HG02588 (cell line): ENCODE data around the gene RABEPK.
"Not testable (repeated sequence)": the region's sequence is repeated elsewhere in the genome, so short reads cannot be mapped to it uniquely, and the experiment has no call there.

Source experiments
- ATAC-seq: cut with Tn5 transposase; IDR thresholded peaks from one replicate; pipeline ENCODE4 v1.9.1; 2021; ENCODE audit warnings: mild to moderate bottlenecking, moderate library complexity; ENCODE audit not compliant: unreplicated experiment

The RABEPK gene

DNA sequence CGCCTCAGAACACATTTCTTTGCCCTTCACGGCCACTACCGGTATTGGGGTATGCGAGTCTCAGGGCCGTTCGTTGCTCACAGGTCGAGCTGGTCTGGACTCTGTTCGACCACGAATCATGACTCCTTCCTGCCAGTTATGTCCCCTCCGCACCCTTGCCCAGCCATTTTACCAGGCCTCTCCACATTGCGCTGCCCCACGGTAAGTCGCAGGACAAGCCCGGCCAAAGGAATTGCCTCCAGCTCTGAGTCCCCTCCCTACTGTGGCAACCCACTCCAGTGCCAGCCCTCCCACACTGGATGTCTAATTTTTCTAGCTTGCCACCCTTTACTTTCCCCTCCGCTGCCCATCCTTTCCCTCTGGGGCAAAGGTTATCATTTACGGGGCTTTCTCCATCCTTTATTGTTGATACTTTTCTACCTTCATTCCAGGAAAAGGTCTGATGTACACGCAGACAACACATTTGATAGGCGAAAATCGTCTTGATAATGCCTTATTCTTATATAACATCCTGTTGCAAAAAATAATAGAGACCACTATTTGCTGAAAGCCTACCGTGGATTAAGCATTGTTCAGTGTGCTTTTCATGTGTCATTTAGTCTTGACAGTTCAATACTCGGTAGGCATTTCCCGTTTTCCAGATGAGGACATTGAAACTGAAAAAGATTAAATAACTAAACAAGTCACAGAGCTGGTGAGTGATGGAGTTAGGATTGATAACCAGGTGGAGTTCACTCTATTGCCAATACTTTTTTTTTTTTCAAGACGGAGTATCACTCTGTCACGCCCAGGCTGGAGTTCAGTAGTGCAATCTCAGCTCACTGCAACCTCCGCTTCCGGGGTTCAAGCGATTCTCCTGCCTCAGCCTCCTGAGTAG, 41.8 kb downstream of the RABEPK start:
- no peak for ATAC-seq

DNA sequence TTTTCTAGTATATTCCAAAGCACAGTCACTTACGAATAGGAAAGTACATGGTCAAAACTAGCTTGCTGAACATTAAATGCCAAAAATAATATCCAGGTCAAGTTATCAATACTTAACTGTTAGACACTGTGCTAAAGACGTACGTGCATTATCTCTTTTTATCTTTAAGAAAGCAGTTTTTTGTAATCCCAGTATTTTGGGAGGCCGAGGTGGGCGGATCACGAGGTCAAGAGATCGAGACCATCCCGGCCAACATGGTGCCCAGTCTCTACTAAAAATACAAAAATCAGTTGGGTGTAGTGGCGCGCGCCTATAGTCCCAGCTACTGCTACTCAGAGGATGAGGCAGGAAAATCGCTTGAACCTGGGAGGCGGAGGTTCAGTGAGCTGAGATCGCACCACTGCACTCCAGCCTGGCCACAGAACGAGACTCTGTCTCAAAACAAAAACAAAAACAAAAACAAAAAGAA, 43.5 kb downstream of the RABEPK start:
- ATAC-seq: no peak

DNA sequence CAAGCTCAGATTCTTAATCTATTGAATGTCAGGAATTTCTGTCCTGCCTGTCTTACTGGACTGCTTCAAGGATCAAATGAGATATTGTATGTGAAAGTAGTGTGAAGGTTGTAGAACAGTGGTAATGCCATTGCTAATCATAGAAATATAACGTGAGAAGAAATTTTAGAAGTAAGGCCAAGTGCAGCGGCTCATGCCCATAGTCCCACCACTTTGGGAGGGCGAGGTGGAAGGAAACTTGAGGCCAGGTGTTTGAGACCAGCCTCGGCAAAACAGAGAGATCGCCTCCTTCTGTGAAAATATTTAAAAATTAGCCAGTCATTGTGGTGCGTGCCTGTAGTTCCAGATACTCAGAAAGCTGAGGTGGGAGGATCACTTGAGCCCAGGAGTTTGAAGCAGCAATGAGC, 45.9 kb downstream of the RABEPK start:
- ATAC-seq: no peak

DNA sequence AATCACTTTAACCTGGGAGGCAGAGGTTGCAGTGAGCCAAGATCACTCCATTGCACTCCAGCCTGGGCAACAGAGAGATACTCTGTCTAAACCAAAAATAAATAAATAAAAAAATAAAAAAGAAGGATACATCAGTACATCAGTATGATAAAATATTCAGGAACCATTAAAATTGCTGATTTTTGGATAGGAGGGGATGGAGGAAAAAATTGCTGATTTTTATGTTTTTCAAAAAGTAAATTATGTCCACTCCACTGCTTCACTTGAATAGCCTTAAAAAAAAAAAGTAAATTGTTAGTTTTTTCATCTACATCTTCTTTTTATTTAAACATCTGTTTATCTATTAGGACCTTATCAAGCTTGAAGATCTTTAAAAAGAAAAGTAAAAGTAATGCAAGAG, 53.9 kb downstream of the RABEPK start:
- ATAC-seq: no peak

DNA sequence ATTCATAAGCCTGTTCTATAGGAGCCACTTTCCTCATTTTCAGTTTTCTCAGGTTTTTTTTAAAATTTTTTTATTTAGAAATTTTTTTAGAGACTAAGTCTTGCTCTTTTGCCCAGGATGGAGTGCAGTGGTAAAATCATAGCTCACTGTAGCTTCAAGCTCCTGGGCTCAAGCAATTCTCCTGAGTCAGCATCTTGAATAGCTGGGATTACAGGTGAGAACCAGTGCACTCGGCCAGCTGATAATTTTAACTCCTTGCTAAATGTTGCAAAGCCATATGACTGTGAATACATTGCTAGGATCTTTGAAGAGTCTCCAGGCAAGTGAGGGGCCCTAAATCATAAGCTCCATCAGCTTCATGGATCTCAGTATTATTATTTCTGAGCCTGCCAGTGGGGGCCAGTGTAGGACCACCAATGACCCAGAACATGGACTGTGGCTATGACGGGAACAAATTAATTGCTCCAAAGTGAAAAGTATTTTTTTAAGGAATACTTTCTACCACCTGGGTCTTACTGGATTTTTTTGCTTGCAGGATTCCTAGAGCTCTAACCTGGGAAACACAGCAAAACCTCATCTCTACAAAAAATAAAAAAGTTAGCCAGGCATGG, 55.5 kb downstream of the RABEPK start:
- no peak for ATAC-seq

DNA sequence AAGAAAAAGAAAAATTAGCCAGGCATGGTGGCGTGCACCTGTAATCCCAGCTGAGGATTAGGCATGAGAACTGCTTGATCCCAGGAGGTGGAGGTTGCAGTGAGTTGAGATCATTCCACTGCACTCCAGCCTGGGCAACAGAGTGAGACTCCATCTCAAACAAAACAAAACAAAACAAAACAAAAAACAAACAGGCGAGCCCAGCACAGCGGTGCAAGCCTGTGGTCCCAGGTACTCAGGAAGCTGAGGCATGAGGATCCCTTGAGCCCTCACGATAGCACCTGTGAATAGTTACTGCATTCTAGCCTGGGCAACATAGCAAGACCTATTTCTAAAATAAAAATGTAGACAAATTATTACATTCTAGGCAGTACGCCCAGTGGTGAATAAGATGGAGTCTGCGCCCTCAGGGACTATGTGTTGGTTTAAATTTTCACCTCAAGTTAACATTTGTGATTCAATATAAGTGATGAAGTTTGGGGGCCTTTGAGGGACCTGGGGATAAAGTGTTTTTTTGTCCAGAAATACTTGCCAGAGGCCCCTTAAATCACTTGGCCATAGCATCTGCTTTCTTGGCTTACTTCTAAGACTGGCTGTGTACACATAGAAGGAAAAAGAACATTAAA, 57.9 kb downstream of the RABEPK start:
- no peak for ATAC-seq

DNA sequence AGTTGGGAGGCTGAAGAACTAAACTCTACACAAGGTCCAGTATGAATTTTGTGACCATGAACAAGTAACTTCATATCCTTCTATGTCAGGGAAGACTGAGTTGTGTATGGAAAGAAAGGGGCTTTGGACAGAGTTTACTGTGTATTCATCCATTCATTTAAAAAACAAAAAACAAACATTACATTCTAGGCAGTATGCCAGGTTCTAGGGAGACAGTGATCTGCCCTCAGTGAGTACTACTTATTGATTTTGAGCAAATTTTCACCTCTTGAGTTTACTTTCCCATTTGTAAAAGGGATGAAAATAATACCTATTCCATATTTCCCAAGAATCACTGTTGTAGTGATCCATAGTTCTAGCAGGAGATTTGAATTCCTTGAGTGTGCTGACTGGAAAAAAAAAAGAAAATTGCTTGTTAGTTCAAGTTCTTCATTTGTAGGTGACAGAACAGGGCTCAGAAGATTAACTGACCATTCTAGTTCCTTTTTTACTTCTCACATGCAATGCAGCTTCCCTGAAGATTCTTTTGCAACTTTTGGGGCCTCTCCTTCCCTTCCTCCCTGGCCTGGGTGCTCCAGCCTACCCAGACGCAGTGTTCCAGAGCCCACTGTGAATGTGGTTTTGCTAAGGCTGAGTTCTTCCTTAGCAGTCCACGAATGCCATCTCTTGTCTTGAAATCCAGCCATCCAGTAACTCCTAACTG, 58.6 kb downstream of the RABEPK start:
- ATAC-seq: no peak

DNA sequence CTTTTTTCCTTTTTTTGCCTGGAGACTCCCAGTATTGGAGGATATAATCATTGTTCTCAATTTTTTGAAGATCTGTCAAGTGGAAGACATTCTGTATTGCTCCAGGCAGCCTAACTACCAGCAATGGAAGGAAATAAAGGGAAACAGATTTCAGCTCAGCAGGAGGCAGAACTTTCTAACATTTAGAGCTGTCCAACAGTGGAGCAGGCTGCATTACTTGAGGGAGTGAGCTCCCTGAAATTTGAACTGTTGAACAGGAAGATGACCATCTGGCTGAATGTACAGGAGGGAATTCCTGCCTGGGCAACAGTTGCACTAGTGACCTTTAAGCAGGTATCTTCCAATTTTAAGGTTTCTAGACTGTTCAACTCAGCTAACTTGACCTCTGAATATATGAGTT, 60.2 kb downstream of the RABEPK start:
- ATAC-seq: no peak

DNA sequence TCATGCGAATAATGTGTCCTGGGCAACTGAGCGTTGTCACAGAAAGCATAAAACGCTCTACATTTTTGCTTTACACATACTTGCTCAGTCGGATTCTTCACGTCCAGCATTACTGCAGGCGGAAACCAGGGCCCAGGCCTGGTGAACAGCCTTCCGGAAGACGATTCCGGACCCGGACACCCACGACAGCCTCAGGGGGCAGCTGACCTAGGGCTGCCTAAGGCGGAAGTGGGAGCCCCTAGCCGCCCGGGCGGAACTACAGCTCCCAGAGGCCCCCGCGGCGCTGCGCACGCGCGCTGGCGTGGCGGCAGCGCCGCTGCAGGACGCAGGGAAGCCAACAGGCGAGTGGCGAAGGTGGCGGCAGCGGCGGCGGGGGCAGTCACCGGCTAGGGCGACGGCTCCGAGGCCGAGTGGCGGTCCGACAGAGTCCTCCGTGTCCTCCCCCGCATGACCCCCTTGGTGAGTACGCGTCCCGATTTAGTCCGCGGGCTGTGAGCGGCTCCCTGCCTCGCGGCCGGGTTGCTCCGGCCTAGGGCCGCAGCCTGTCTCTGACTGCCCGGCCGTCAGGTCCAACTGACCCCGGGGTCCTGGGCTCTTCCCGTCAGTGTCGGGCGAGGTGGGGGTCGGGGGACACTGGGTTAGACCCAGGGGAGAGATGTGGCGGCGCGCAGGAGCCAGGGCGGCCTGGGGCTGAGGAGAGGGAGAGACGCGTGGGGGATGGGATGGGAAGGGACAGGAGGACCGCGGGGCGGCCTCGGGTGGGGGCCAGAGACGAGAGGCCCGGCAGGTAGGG, 61.4 kb downstream of the RABEPK start, which contains the start of gene GAPVD1:
GAPVD1 (plus strand) TSS at position 326 of the 793 bp plus-strand sequence. CDS start 37,096 bp downstream, outside the sequence.
- ATAC-seq: peak; percentile 95

DNA sequence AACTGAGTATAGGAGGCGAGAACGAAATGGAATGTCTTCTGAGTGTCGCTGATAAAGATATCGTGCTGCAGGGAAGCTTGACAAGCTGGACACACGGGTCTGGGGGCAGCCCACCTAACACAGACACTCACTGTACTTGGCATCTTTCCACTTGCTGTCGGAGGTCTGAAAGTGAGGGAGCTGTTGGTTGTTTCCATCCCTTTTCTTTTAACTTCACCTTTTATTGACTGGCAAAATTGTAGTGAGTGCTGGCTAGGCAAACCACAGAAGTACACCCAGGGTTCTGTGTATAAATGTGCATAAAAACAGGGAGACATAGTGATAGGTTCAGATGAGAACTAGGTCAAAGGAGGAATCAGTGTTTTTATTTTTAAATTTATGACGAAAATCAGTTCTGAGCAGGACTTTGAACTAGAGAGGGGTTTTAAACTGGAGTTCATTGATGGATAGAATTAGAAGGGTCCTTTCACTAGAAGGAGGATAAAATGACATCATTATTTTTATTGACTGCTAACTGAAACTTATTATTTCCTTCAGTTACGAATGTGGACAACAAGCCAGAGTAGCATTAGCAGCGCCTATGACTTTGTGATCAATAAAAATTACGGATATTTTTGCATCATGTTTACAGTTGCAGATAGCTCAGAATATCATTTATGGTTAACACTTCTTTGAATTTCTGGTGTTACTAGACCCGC, 62.1 kb downstream of the RABEPK start:
- ATAC-seq: no peak

DNA sequence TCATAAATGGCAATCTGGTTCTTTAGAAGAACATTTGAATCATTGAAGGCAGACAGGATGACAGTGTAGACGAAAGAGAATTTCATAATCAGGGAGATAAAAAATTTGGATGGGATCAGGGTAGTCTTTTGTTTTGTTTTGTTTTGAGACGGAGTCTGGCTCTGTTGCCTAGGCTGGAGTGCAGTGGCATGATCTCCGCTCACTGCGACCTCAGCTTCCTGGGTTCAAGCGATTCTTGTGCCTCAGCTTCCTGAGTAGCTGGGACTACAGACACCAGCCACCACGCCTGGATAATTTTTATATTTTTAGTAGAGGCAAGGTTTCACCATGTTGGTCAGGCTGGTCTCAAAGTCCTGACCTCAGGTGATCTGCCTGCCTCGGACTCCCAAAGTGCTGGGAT, 63.7 kb downstream of the RABEPK start:
- not testable (repeated sequence) for ATAC-seq

DNA sequence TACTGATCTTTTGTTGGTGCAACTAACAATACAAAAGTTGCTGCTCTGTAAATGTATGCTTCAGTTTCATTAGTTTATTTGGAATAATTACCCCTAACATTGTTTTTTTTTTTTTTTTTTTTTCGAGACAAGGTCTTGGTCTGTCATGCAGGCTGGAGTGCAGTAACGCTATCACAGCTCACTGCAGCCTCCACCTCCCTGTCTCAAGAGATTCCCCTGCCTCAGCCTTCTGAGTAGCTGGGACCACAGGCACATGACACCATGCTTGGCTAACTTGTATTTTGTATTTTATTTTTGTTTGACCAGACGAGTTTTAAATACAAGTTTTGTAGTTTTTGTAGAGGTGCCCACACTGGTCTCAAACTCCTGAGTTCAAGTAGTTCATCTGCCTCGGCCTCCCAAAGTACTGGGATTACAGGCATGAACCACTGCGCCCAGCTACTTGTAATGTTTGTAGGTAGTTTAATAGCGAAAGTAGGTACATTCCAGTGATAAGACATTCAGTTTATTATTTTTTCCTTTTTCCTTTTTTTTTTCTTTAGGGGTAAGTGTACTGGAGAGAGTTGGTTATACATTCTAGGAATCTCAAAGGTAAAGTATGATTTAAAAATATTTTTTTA, 68.2 kb downstream of the RABEPK start:
- ATAC-seq: no peak

DNA sequence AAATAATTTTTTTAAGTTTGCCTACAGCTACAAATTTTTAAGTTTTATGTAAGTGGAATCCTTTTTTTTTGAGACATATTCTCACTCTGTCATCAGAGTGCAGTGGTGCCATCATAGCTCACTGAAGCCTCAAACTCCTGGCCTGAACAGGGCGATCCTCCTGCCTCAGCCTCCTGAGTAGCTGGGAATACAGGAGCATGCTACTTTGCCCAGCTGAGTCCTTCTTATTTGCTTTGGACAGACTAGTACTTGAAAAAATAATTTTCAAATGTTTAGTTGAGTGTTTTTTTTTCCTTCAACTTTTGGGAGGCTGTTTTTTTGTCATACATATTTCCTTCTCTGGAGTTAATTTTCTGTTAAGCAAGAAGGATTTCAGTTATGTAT, 68.7 kb downstream of the RABEPK start:
- ATAC-seq: no peak

DNA sequence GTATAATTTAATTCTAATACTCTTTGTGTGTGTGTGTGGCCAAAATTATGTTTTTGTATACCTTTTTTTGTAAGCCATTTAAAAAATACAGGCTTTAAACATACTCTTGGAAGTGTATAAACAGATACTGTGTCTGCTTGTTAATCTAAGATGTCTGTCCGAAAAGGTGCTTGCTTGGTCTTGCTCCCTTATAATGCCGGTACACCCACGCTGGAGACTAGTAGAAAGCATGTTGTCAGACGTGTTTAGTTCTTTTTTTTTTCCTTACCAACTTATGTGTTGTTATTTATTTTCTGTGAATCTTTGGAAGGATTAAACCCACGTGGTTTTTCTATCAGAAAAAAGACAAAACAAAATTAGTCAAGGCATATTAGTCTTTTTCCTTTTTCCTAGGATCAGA, 70.7 kb downstream of the RABEPK start:
- ATAC-seq: no peak

DNA sequence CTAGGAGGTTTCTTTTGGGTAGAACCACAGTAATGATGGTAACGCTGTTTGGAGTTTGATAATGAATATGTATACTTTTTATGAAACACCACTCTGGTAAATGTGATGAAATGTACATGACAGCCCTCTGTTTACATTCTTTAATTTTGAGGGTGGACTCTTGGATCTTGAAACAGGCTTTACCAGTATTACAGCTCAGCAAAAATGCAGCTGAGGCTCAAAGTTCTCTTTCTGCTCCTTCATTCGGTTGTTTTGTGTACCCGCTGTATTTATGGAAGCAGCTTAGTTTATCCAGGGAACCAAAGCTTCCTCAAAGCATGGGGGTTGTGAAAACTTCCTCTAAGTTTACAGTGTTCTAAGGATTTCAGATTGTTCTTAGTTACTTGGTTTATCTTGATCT, 72.4 kb downstream of the RABEPK start:
- no peak for ATAC-seq

DNA sequence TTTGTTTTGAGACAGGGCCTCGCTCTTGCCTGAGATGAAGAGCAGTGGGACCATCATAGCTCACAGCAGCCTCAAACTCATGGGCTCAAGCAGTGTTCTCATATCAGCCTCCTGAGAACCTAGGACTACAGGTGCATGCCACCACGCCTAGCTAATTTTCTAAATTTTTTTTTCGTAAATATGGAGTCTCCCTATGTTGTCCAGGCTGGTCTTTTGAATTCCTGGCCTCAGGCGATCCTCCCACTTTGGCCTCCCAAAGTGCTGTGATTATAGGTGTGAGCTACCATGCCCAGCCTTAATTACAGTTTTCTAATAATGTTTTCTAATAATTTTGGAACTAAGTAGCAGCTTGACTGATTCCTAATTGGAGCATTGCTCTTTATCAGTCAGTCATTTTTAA, 76.4 kb downstream of the RABEPK start:
- ATAC-seq: no peak

DNA sequence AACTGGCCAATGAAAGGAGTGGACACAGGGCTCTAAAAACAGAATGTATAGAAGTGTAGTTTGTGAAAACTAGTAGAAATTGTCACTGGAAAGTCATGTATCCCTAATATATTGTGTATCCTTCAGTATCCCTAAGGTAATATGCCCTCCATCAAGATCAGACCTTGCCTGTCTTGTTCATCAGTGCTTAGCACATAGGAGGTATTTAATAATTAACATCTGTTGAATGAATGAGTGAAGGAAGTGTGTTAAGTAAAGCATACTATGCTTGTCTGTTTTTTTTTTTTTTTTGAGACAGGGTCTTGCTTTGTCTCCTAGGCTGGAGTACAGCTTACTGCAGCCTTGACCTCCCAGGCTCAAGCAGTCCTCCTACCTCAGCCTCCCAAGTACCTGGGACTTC, 77.1 kb downstream of the RABEPK start:
- ATAC-seq: no peak

DNA sequence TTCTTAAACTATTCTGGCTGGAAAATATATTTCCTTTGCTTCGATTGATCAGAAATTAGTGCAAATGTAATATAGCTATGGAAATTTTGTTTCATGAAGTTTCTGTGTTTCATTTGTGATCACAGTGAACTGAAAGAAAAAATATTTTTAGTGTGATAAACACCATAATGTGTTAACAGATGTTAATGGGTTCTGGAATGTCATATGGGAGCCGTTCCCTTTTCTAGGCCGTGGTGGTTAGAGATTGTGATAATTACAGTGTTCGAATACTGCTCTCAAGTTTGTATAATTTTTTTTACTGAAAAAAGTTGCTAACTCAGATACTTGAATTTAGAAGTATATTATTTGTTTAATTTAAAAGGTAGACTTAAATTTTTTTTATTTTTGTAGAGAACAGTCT, 80.6 kb downstream of the RABEPK start:
- no peak for ATAC-seq
